HEK293 (cell line): ENCODE results near the gene CCDC85C.

Source experiments
- CTCF ChIP-seq: fragments of 450-650 bp; formaldehyde crosslinking; IDR thresholded peaks from 2 replicates; pipeline ENCODE4 v1.5.1; 2016; ENCODE audit warnings: missing biosample characterization, missing genetic modification characterization
- EGR2 ChIP-seq: fragments of 450-650 bp; formaldehyde crosslinking; IDR thresholded peaks from 2 replicates; pipeline ENCODE4 v1.5.1; 2016; ENCODE audit warnings: low read depth, missing biosample characterization, missing genetic modification characterization
- FEZF1 ChIP-seq: fragments of 450-650 bp; formaldehyde crosslinking; IDR thresholded peaks from 2 replicates; pipeline ENCODE4 v1.5.1; 2016; ENCODE audit warnings: missing biosample characterization, missing genetic modification characterization
- GLIS1 ChIP-seq: fragments of 450-650 bp; formaldehyde crosslinking; IDR thresholded peaks from 2 replicates; pipeline ENCODE4 v1.5.1; 2016; ENCODE audit warnings: missing biosample characterization, missing genetic modification characterization
- HOXD13 ChIP-seq: sonication (generic); formaldehyde crosslinking; IDR thresholded peaks from 2 replicates; pipeline ENCODE4 v1.8.0; 2022; ENCODE audit warnings: missing genetic modification reagents, borderline replicate concordance
- INSM2 ChIP-seq: fragments of 450-650 bp; formaldehyde crosslinking; IDR thresholded peaks from 2 replicates; pipeline ENCODE4 v1.5.1; 2016; ENCODE audit warnings: missing biosample characterization, missing genetic modification characterization
- KLF17 ChIP-seq: fragments of 450-650 bp; formaldehyde crosslinking; IDR thresholded peaks from 2 replicates; pipeline ENCODE4 v1.5.1; 2016; ENCODE audit warnings: missing biosample characterization, missing genetic modification characterization
- MYNN ChIP-seq: fragments of 450-650 bp; formaldehyde crosslinking; IDR thresholded peaks from 2 replicates; pipeline ENCODE4 v1.5.1; 2016; ENCODE audit warnings: missing biosample characterization, missing genetic modification characterization, borderline replicate concordance
- OSR2 ChIP-seq: fragments of 450-650 bp; formaldehyde crosslinking; IDR thresholded peaks from 2 replicates; pipeline ENCODE4 v1.5.1; 2016; ENCODE audit warnings: missing biosample characterization, missing genetic modification characterization
- SALL2 ChIP-seq: fragments of 450-650 bp; formaldehyde crosslinking; IDR thresholded peaks from 2 replicates; pipeline ENCODE4 v1.5.0; 2017; ENCODE audit warnings: missing biosample characterization, mild to moderate bottlenecking, missing genetic modification characterization, borderline replicate concordance
- YY1 ChIP-seq: fragments of 450-650 bp; formaldehyde crosslinking; IDR thresholded peaks from 2 replicates; pipeline ENCODE4 v1.5.1; 2018; ENCODE audit warnings: missing biosample characterization, missing genetic modification characterization
- ZBTB11 ChIP-seq: fragments of 450-650 bp; formaldehyde crosslinking; conservative IDR thresholded peaks from 2 replicates; pipeline ENCODE4 v1.5.1; 2016; ENCODE audit warnings: low read depth, missing biosample characterization, missing genetic modification characterization
- ZBTB44 ChIP-seq: fragments of 450-650 bp; IDR thresholded peaks from 2 replicates; pipeline ENCODE4 v1.5.1; 2018; ENCODE audit warnings: missing biosample characterization, mild to moderate bottlenecking, missing genetic modification characterization
- ZFP41 ChIP-seq: fragments of 450-650 bp; formaldehyde crosslinking; IDR thresholded peaks from 2 replicates; pipeline ENCODE4 v1.5.1; 2016; ENCODE audit warnings: missing biosample characterization, missing genetic modification characterization, borderline replicate concordance
- ZNF175 ChIP-seq: fragments of 450-650 bp; formaldehyde crosslinking; IDR thresholded peaks from 2 replicates; pipeline ENCODE4 v1.5.1; 2016; ENCODE audit warnings: missing biosample characterization, missing genetic modification characterization
- ZNF211 ChIP-seq: fragments of 450-650 bp; formaldehyde crosslinking; IDR thresholded peaks from 2 replicates; pipeline ENCODE4 v1.5.1; 2016; ENCODE audit warnings: low read depth, missing biosample characterization, missing genetic modification characterization
- ZNF214 ChIP-seq: fragments of 450-650 bp; formaldehyde crosslinking; IDR thresholded peaks from 2 replicates; pipeline ENCODE4 v1.5.1; 2017; ENCODE audit warnings: missing biosample characterization, mild to moderate bottlenecking, missing genetic modification characterization, borderline replicate concordance
- ZNF274 ChIP-seq, 2 experiments: fragments of 200-500 bp in 1 of 2; fragments of 450-650 bp in 1 of 2; sonication (Bioruptor generic) in 1 of 2; formaldehyde crosslinking in 1 of 2; IDR thresholded peaks; 2 replicates each; pipeline versions ENCODE4 v1.5.1 to v1.6.1; 2014 to 2016; ENCODE audit warnings: borderline replicate concordance in 1 of 2, inconsistent platforms in 1 of 2, low read length in 1 of 2, missing biosample characterization in 1 of 2, missing genetic modification characterization in 1 of 2
- ZNF280C ChIP-seq: fragments of 450-650 bp; formaldehyde crosslinking; IDR thresholded peaks from 2 replicates; pipeline ENCODE4 v1.5.1; 2016; ENCODE audit warnings: missing biosample characterization, missing genetic modification characterization
- ZNF292 ChIP-seq: fragments of 450-650 bp; formaldehyde crosslinking; IDR thresholded peaks from 2 replicates; pipeline ENCODE4 v1.5.1; 2016; ENCODE audit warnings: low read depth, missing biosample characterization, missing genetic modification characterization, borderline replicate concordance
- ZNF341 ChIP-seq: fragments of 450-650 bp; formaldehyde crosslinking; IDR thresholded peaks from 2 replicates; pipeline ENCODE4; 2016; ENCODE audit warnings: low read depth, missing biosample characterization, missing genetic modification characterization
- ZNF362 ChIP-seq: fragments of 450-650 bp; formaldehyde crosslinking; IDR thresholded peaks from 2 replicates; pipeline ENCODE4 v1.5.1; 2016; ENCODE audit warnings: missing biosample characterization, missing genetic modification characterization
- ZNF530 ChIP-seq: fragments of 450-650 bp; formaldehyde crosslinking; IDR thresholded peaks from 2 replicates; pipeline ENCODE4 v1.5.1; 2016; ENCODE audit warnings: low read depth, missing biosample characterization, missing genetic modification characterization
- ZNF830 ChIP-seq: fragments of 450-650 bp; IDR thresholded peaks from 2 replicates; pipeline ENCODE4 v1.5.0; 2018; ENCODE audit warnings: missing biosample characterization, missing genetic modification characterization, low read depth, mild to moderate bottlenecking, moderate library complexity

The CCDC85C gene

GRCh38 chr14:99479906-99480869 is 123.8 kb downstream of the CCDC85C start, which contains the start of gene SETD3 (continued):
- no peak for TF ChIP-seq MYNN (tag by site-specific recombination)
- TF ChIP-seq ZNF214 (tag by site-specific recombination) = no peak
- no peak for TF ChIP-seq ZNF530 (tag by site-specific recombination)
- TF ChIP-seq ZNF175 (tag by site-specific recombination) = no peak
- no peak for TF ChIP-seq GLIS1
- no peak for TF ChIP-seq SALL2 (tag by site-specific recombination)
- 0 out of 2 replicates have a peak, but pooled peaks have one; percentile 50 for TF ChIP-seq KLF17
- TF ChIP-seq ZBTB44 = no peak
- no peak for TF ChIP-seq HOXD13
- TF ChIP-seq ZNF211 (tag by site-specific recombination) = no peak
- no peak for TF ChIP-seq ZNF274 (IDR thresholded peaks at IDR 0.05; ENCODE audit: low read length)
- TF ChIP-seq ZNF274 (tag by site-specific recombination; IDR thresholded peaks at IDR 0.05; ENCODE audit: borderline replicate concordance) = no peak
- no peak for TF ChIP-seq YY1 (tag by site-specific recombination)
- TF ChIP-seq ZNF362 (tag by site-specific recombination) = no peak
- peak; percentile 88 for TF ChIP-seq EGR2 (tag by site-specific recombination)
- TF ChIP-seq ZNF292 (tag by site-specific recombination) = no peak
- TF ChIP-seq FEZF1 (tag by site-specific recombination) = no peak
- TF ChIP-seq ZNF830 = no peak
- TF ChIP-seq OSR2 (tag by site-specific recombination) = no peak
- TF ChIP-seq ZFP41 (tag by site-specific recombination) = no peak
- TF ChIP-seq ZNF280C (tag by site-specific recombination) = no peak
- TF ChIP-seq ZBTB11 (tag by site-specific recombination) = peak; percentile 55; the same call in 1 of the 2 replicates
- peak; percentile 38; the same call in 1 of the 2 replicates for TF ChIP-seq CTCF (tag by site-specific recombination)
- TF ChIP-seq ZNF341 (tag by site-specific recombination) = no peak
- TF ChIP-seq INSM2 = no peak
